Liver (tissue), 9 donors: ENCODE measurements around the gene CFAP251. TPM values are rescaled to one million over a fixed set of nuclear protein-coding genes. Genes with fewer than 3 reads are reported as not detected.

Experiments
- DNase-seq: peaks from one replicate; pipeline ENCODE4 v3.0.0-alpha.2; 2017; ENCODE audit warnings: low spot score
- H3K27ac ChIP-seq, 2 donors: one replicate each; pipeline ENCODE4 v1.7.0; 2013; ENCODE audit warnings: inconsistent platforms in 2 of 2, low read length in 2 of 2, control low read depth in 1 of 2, low read depth in 1 of 2, mild to moderate bottlenecking in 1 of 2
- H3K27me3 ChIP-seq, 4 donors: one replicate each; pipeline versions ENCODE4 v1.6.1 to v1.7.0; 2013; ENCODE audit warnings: low read length in 3 of 4, inconsistent platforms in 1 of 4, mild to moderate bottlenecking in 1 of 4, moderate library complexity in 1 of 4; ENCODE audit not compliant: control insufficient read depth in 4 of 4, insufficient read depth in 4 of 4
- H3K36me3 ChIP-seq, 4 donors: one replicate each; pipeline versions ENCODE4 v1.6.1 to v1.7.0; 2013; ENCODE audit warnings: low read length in 3 of 4, mild to moderate bottlenecking in 3 of 4, low read depth in 1 of 4, moderate library complexity in 1 of 4; ENCODE audit not compliant: control insufficient read depth in 4 of 4, insufficient read depth in 3 of 4
- H3K4me1 ChIP-seq, 4 donors: one replicate each; pipeline versions ENCODE4 v1.6.1 to v1.7.0; 2013; ENCODE audit warnings: low read length in 3 of 4, mild to moderate bottlenecking in 3 of 4, moderate library complexity in 1 of 4; ENCODE audit not compliant: control insufficient read depth in 4 of 4, insufficient read depth in 4 of 4
- H3K4me3 ChIP-seq, 3 donors: one replicate each; pipeline versions ENCODE4 v1.6.1 to v1.7.0; 2013; ENCODE audit warnings: low read length in 3 of 3, control low read depth in 1 of 3, low read depth in 1 of 3, mild to moderate bottlenecking in 1 of 3
- H3K9ac ChIP-seq, 2 donors: one replicate each; pipeline ENCODE4 v1.7.0; 2013; ENCODE audit warnings: low read length in 2 of 2, mild to moderate bottlenecking in 2 of 2, moderate library complexity in 2 of 2, control low read depth in 1 of 2, low read depth in 1 of 2
- H3K9me3 ChIP-seq, 4 donors: one replicate each; pipeline versions ENCODE4 v1.6.1 to v1.7.0; 2013; ENCODE audit warnings: low read length in 3 of 4; ENCODE audit not compliant: control insufficient read depth in 4 of 4
- ATF3 ChIP-seq: IDR thresholded peaks from 2 replicates; pipeline ENCODE4 v1.6.1; 2016; ENCODE audit warnings: antibody characterized with exemption
- EGR1 ChIP-seq, 2 donors: IDR thresholded peaks; 2 replicates each; pipeline ENCODE4 v1.6.1; 2016 to 2018; ENCODE audit warnings: antibody characterized with exemption in 2 of 2, low read depth in 2 of 2
- FOXA1 ChIP-seq: IDR thresholded peaks from 2 replicates; pipeline ENCODE4 v1.6.1; 2016; ENCODE audit warnings: antibody characterized with exemption
- FOXA2 ChIP-seq: IDR thresholded peaks from 2 replicates; pipeline ENCODE4 v1.6.1; 2016; ENCODE audit warnings: antibody characterized with exemption
- GABPA ChIP-seq, 2 donors: IDR thresholded peaks in 1 of 2; conservative IDR thresholded peaks in 1 of 2; 2 replicates each; pipeline ENCODE4 v1.6.1; 2016; ENCODE audit warnings: antibody characterized with exemption in 2 of 2, mild to moderate bottlenecking in 1 of 2, moderate library complexity in 1 of 2
- HNF4A ChIP-seq, 2 donors: conservative IDR thresholded peaks; 2 replicates each; pipeline ENCODE4 v1.6.1; 2016; ENCODE audit warnings: antibody characterized with exemption in 2 of 2, mild to moderate bottlenecking in 2 of 2
- HNF4G ChIP-seq: IDR thresholded peaks from 2 replicates; pipeline ENCODE4 v1.6.1; 2016; ENCODE audit warnings: antibody characterized with exemption
- JUND ChIP-seq, 2 donors: IDR thresholded peaks; 2 replicates each; pipeline ENCODE4 v1.6.1; 2016; ENCODE audit warnings: antibody characterized with exemption in 2 of 2
- MAX ChIP-seq: IDR thresholded peaks from 2 replicates; pipeline ENCODE4 v1.6.1; 2016; ENCODE audit warnings: antibody characterized with exemption
- NR2F2 ChIP-seq: IDR thresholded peaks from 2 replicates; pipeline ENCODE4 v1.6.1; 2016; ENCODE audit warnings: antibody characterized with exemption
- RAD21 ChIP-seq, 2 donors: IDR thresholded peaks; 2 replicates each; pipeline ENCODE4 v1.6.1; 2016; ENCODE audit warnings: antibody characterized with exemption in 2 of 2, mild to moderate bottlenecking in 2 of 2
- RXRA ChIP-seq, 2 donors: IDR thresholded peaks; 2 replicates each; pipeline ENCODE4 v1.6.1; 2017 to 2018; ENCODE audit warnings: antibody characterized with exemption in 2 of 2, mild to moderate bottlenecking in 1 of 2
- SP1 ChIP-seq: IDR thresholded peaks from 2 replicates; pipeline ENCODE4 v1.6.1; 2018; ENCODE audit warnings: antibody characterized with exemption, mild to moderate bottlenecking
- TAF1 ChIP-seq: conservative IDR thresholded peaks from 2 replicates; pipeline ENCODE4 v1.6.1; 2016; ENCODE audit warnings: antibody characterized with exemption, mild to moderate bottlenecking
- YY1 ChIP-seq: IDR thresholded peaks from 2 replicates; pipeline ENCODE4 v1.6.1; 2016; ENCODE audit warnings: antibody characterized with exemption, mild to moderate bottlenecking
- WGBS: extraction: QIAGEN DNeasy Blood & Tissue Kit; methylation state at CpG from one replicate; pipeline ENCODE4 v1.1.7; 2013; 5-methylcytosine and 5-hydroxymethylcytosine counted together
- polyA plus RNA-seq, 2 donors: library from polyadenylated mRNA; stranded (reverse) in 1 of 2; unstranded in 1 of 2; fragments of 200-250 nt in 1 of 2; fragments of >200 nt in 1 of 2; fragmentation: Nextera tagmentation in 1 of 2; extraction: Ambion mirVana in 1 of 2; gene quantifications; one replicate each; pipeline versions ENCODE4 v1.2.1 to v1.2.3, GENCODE V29; 2013 to 2015
- total RNA-seq, 2 donors: library from RNA; depleted of rRNA; stranded (reverse); fragments of >200 nt; gene quantifications; one replicate each; pipeline ENCODE4 v1.2.3, GENCODE V29; 2014
- TF ChIP-seq, protein P1 (sequence below): fragments of 150-350 bp; IDR thresholded peaks from 2 replicates; pipeline ENCODE4 v1.5.1; 2017; ENCODE audit warnings: improper control_type of control experiment, low read depth, low read length; ENCODE audit not compliant: missing input control
- TF ChIP-seq, protein P2 (sequence below): IDR thresholded peaks from 2 replicates; pipeline ENCODE4 v1.6.1; 2016; ENCODE audit warnings: antibody characterized with exemption, mild to moderate bottlenecking
- TF ChIP-seq, protein P3 (sequence below): IDR thresholded peaks from 2 replicates; pipeline ENCODE4 v1.6.1; 2016; ENCODE audit warnings: antibody characterized with exemption
- donor health status: healthy.
- donor health status: healthy.
- donor health status: healthy.
- donor health status: healthy.
- donor health status: healthy.

Gene CFAP251
- total and polyA plus RNA-seq, 4 donors, result 1.6 to 4.0 (median 2.0) TPM

DNA sequence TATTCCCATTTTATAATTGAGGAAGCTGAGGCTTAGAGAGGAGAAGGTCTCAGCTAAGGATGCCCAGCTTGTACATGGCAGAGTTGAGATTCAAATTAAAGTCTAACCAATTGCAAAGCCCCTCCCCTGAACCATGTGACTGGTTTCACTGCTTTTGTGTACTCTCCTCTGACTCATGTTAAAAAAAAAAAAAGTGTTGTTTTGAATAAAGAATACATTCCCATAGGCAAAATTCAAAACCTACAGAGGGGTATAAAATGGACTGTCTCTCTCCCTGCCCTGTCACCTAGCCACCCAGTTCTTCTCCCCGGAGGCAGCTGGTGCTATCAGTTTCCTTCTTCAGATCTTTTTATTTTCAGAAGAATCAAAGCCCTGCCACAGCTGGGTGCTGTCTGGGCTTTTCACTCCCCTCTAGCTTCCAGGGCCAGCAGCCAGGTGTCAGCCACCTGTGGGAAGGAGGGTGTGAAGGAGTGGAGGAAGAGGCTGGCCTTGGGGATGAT lies 24.4 kb upstream of the CFAP251 start:
- peaks cover 0 to 24% (median 8%) of the 10 kb centered on the region in 4 donors for H3K36me3 ChIP-seq
- no peaks in the 10 kb centered on the region for H3K9me3 ChIP-seq
- H3K27me3 ChIP-seq, result no peaks in the 10 kb centered on the region
- TF ChIP-seq HNF4A (conservative IDR thresholded peaks at IDR 0.05), result no peak
- TF ChIP-seq JUND (IDR thresholded peaks at IDR 0.05), result peak; percentile 61 to 73
- H3K4me3 ChIP-seq, result no peak overlapping the region
- H3K4me1 ChIP-seq, result peaks cover 2 to 29% (median 15%) of the 10 kb centered on the region in 4 donors
- DNase-seq, result no peak
- peak overlapping the region; percentile 59 to 66 for H3K27ac ChIP-seq
- no peak overlapping the region for H3K9ac ChIP-seq
- WGBS, result 35% methylated on average over 1 of the region's 1 CpG

DNA sequence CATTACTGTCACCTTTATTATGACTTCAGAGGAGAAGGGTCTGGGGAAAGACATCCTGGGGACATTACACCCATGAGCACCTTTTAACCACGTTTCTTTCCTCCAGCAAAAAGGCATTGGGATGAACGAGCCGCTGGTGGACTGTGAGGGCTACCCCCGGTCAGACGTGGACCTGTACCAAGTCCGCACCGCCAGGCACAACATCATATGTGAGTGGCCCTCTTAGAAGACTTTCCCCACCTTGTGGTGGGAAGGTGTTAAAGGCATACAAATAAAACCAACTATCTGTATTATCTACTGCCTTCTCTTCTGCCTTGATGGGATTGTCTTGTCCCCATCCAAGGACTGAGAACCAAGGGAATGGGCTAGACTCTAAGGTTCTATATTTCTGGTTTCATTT lies 23.8 kb upstream of the CFAP251 start:
- no peak for DNase-seq
- TF ChIP-seq FOXA1, result no peak
- no peak for TF ChIP-seq TAF1
- TF ChIP-seq, protein P1, sequence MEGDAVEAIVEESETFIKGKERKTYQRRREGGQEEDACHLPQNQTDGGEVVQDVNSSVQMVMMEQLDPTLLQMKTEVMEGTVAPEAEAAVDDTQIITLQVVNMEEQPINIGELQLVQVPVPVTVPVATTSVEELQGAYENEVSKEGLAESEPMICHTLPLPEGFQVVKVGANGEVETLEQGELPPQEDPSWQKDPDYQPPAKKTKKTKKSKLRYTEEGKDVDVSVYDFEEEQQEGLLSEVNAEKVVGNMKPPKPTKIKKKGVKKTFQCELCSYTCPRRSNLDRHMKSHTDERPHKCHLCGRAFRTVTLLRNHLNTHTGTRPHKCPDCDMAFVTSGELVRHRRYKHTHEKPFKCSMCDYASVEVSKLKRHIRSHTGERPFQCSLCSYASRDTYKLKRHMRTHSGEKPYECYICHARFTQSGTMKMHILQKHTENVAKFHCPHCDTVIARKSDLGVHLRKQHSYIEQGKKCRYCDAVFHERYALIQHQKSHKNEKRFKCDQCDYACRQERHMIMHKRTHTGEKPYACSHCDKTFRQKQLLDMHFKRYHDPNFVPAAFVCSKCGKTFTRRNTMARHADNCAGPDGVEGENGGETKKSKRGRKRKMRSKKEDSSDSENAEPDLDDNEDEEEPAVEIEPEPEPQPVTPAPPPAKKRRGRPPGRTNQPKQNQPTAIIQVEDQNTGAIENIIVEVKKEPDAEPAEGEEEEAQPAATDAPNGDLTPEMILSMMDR, result peak; percentile 15
- no peak for TF ChIP-seq HNF4G
- no peak for TF ChIP-seq EGR1 (IDR thresholded peaks at IDR 0.05; ENCODE audit: low read depth in 2 of 2)
- no peak for TF ChIP-seq GABPA (IDR thresholded peaks at IDR 0.05 in 1 of 2, conservative IDR thresholded peaks at IDR 0.05 in 1 of 2)
- TF ChIP-seq RAD21 (IDR thresholded peaks at IDR 0.05), result peak; percentile 31 to 70
- TF ChIP-seq, protein P2, sequence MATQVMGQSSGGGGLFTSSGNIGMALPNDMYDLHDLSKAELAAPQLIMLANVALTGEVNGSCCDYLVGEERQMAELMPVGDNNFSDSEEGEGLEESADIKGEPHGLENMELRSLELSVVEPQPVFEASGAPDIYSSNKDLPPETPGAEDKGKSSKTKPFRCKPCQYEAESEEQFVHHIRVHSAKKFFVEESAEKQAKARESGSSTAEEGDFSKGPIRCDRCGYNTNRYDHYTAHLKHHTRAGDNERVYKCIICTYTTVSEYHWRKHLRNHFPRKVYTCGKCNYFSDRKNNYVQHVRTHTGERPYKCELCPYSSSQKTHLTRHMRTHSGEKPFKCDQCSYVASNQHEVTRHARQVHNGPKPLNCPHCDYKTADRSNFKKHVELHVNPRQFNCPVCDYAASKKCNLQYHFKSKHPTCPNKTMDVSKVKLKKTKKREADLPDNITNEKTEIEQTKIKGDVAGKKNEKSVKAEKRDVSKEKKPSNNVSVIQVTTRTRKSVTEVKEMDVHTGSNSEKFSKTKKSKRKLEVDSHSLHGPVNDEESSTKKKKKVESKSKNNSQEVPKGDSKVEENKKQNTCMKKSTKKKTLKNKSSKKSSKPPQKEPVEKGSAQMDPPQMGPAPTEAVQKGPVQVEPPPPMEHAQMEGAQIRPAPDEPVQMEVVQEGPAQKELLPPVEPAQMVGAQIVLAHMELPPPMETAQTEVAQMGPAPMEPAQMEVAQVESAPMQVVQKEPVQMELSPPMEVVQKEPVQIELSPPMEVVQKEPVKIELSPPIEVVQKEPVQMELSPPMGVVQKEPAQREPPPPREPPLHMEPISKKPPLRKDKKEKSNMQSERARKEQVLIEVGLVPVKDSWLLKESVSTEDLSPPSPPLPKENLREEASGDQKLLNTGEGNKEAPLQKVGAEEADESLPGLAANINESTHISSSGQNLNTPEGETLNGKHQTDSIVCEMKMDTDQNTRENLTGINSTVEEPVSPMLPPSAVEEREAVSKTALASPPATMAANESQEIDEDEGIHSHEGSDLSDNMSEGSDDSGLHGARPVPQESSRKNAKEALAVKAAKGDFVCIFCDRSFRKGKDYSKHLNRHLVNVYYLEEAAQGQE, result no peak
- TF ChIP-seq MAX, result no peak
- TF ChIP-seq FOXA2, result no peak
- TF ChIP-seq ATF3, result no peak
- TF ChIP-seq SP1, result no peak
- TF ChIP-seq JUND (IDR thresholded peaks at IDR 0.05), result no peak
- TF ChIP-seq HNF4A (conservative IDR thresholded peaks at IDR 0.05), result peak; percentile 51 to 75
- TF ChIP-seq, protein P3, sequence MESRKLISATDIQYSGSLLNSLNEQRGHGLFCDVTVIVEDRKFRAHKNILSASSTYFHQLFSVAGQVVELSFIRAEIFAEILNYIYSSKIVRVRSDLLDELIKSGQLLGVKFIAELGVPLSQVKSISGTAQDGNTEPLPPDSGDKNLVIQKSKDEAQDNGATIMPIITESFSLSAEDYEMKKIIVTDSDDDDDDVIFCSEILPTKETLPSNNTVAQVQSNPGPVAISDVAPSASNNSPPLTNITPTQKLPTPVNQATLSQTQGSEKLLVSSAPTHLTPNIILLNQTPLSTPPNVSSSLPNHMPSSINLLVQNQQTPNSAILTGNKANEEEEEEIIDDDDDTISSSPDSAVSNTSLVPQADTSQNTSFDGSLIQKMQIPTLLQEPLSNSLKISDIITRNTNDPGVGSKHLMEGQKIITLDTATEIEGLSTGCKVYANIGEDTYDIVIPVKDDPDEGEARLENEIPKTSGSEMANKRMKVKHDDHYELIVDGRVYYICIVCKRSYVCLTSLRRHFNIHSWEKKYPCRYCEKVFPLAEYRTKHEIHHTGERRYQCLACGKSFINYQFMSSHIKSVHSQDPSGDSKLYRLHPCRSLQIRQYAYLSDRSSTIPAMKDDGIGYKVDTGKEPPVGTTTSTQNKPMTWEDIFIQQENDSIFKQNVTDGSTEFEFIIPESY, result no peak
- TF ChIP-seq YY1, result no peak
- peak in 1 of 2 donors; percentile 23 for TF ChIP-seq RXRA (IDR thresholded peaks at IDR 0.05)
- no peak for TF ChIP-seq NR2F2
- WGBS, result 48% methylated on average over 7 of the region's 7 CpGs

More for the DNA sequence above, 23.8 kb upstream of the CFAP251 start:
- H3K36me3 ChIP-seq, result peaks cover 0 to 30% (median 14%) of the 10 kb centered on the region in 4 donors
- H3K9me3 ChIP-seq, result no peaks in the 10 kb centered on the region
- H3K27ac ChIP-seq, result peak overlapping the region; percentile 59 to 66
- H3K27me3 ChIP-seq, result no peaks in the 10 kb centered on the region
- H3K4me1 ChIP-seq, result peaks cover 2 to 23% (median 9%) of the 10 kb centered on the region in 4 donors
- H3K4me3 ChIP-seq, result no peak overlapping the region
- no peak overlapping the region for H3K9ac ChIP-seq
